Vagina (tissue), 2 donors: ENCODE results near the gene SMG1. TPM values are rescaled to one million over a fixed set of nuclear protein-coding genes. Genes with fewer than 3 reads are reported as not detected.

Experiments
- DNase-seq, 2 donors: peaks; one replicate each; pipeline ENCODE4 v3.0.0-alpha.2; 2017; ENCODE audit errors: extremely low spot score in 2 of 2
- H3K27ac ChIP-seq: fragments of 200-600 bp; sonication (generic); one replicate; pipeline ENCODE4 v1.5.1; 2019
- H3K27me3 ChIP-seq: fragments of 200-600 bp; sonication (generic); one replicate; pipeline ENCODE4 v1.5.1; 2019
- H3K36me3 ChIP-seq, 2 donors: fragments of 200-600 bp; sonication (generic); one replicate each; pipeline ENCODE4 v1.5.1; 2017 to 2019
- H3K4me1 ChIP-seq: fragments of 200-600 bp; sonication (generic); one replicate; pipeline ENCODE4 v1.5.1; 2019
- H3K4me3 ChIP-seq, 2 donors: fragments of 200-600 bp; sonication (generic); 1 replicate in 1 of 2; 2 replicates in 1 of 2; pipeline ENCODE4 v1.5.1; 2016 to 2019
- H3K9me3 ChIP-seq: fragments of 200-600 bp; sonication (generic); one replicate; pipeline ENCODE4 v1.5.1; 2019
- CTCF ChIP-seq, 3 experiments: fragments of 450-650 bp in 2 of 3; fragments of 200-600 bp in 1 of 3; sonication (generic) in 1 of 3; IDR thresholded peaks; one replicate each; pipeline ENCODE4 v1.5.1; 2017 to 2019; ENCODE audit warnings: antibody characterized with exemption in 3 of 3, mild to moderate bottlenecking in 2 of 3, moderate library complexity in 2 of 3
- POLR2A ChIP-seq, 2 donors: fragments of 450-650 bp; IDR thresholded peaks; one replicate each; pipeline ENCODE4 v1.6.1; 2017; ENCODE audit warnings: antibody characterized with exemption in 2 of 2, mild to moderate bottlenecking in 2 of 2, moderate library complexity in 2 of 2
- POLR2AphosphoS5 ChIP-seq, 2 donors: sonication (generic); formaldehyde crosslinking; IDR thresholded peaks; one replicate each; pipeline ENCODE4 v1.9.0; 2017; ENCODE audit warnings: antibody characterized with exemption in 2 of 2, mild to moderate bottlenecking in 2 of 2, low read depth in 1 of 2; ENCODE audit not compliant: insufficient read depth in 1 of 2
- intact Hi-C: fragments of 100-400 bp; cut with DNase I; formaldehyde crosslinking; loops from one replicate; pipeline ENCODE4 v1.15.1; 2023
- total RNA-seq: library from RNA; depleted of rRNA; stranded (reverse); fragments of >200 nt; gene quantifications from one replicate; pipeline ENCODE4 v1.2.3, GENCODE V29; 2016

The SMG1 gene
- total RNA-seq, 1 donor from 2014 or later = 106 TPM

- intact Hi-C loops = no loop called here
- TF ChIP-seq POLR2A (IDR thresholded peaks at IDR 0.05) (no peak), POLR2AphosphoS5 (IDR thresholded peaks at IDR 0.05; ENCODE audit: insufficient read depth in 1 of 2, low read depth in 1 of 2) (no peak), CTCF (IDR thresholded peaks at IDR 0.05) (no peak)
- Histone ChIP-seq H3K27ac (no peak overlapping the region), H3K27me3 (no peaks in the 10 kb centered on the region), H3K4me1 (no peaks in the 10 kb centered on the region), H3K36me3 (peaks cover 0 to 87% of the 10 kb centered on the region in 2 donors), H3K9me3 (no peaks in the 10 kb centered on the region), H3K4me3 (no peak overlapping the region)
- DNase-seq = no peak
Measured at GRCh38 chr16:18839555-18839954, 86.7 kb downstream of the SMG1 start.

GRCh38 chr16:18836702-18837101 lies 89.5 kb downstream of the SMG1 start:
- TF ChIP-seq CTCF (IDR thresholded peaks at IDR 0.05) (no peak), POLR2AphosphoS5 (IDR thresholded peaks at IDR 0.05; ENCODE audit: insufficient read depth in 1 of 2, low read depth in 1 of 2) (no peak), POLR2A (IDR thresholded peaks at IDR 0.05) (no peak)
- no peaks in the 10 kb centered on the region for H3K27me3 ChIP-seq
- H3K27ac ChIP-seq = no peak overlapping the region
- no peak for DNase-seq
- H3K4me3 ChIP-seq = no peak overlapping the region
- H3K4me1 ChIP-seq = no peaks in the 10 kb centered on the region
- no peaks in the 10 kb centered on the region for H3K9me3 ChIP-seq
- intact Hi-C loops = no loop called here
- peaks cover 5 to 94% of the 10 kb centered on the region in 2 donors for H3K36me3 ChIP-seq

- Histone ChIP-seq H3K9me3 (no peaks in the 10 kb centered on the region), H3K4me3 (no peak overlapping the region), H3K27me3 (no peaks in the 10 kb centered on the region), H3K36me3 (peaks cover 5 to 96% of the 10 kb centered on the region in 2 donors), H3K27ac (no peak overlapping the region), H3K4me1 (no peaks in the 10 kb centered on the region)
- intact Hi-C loops = no loop called here
- DNase-seq = no peak
- TF ChIP-seq POLR2AphosphoS5 (IDR thresholded peaks at IDR 0.05; ENCODE audit: insufficient read depth in 1 of 2, low read depth in 1 of 2) = no peak
- TF ChIP-seq CTCF (IDR thresholded peaks at IDR 0.05) = no peak
- no peak for TF ChIP-seq POLR2A (IDR thresholded peaks at IDR 0.05)
Measured at GRCh38 chr16:18834864-18835263, 91.3 kb downstream of the SMG1 start.

- Histone ChIP-seq H3K9me3 (no peaks in the 10 kb centered on the region), H3K27me3 (no peaks in the 10 kb centered on the region), H3K27ac (no peak overlapping the region), H3K36me3 (peaks cover 5 to 96% of the 10 kb centered on the region in 2 donors), H3K4me1 (no peaks in the 10 kb centered on the region), H3K4me3 (no peak overlapping the region)
- no peak for TF ChIP-seq CTCF (IDR thresholded peaks at IDR 0.05)
- TF ChIP-seq POLR2AphosphoS5 (IDR thresholded peaks at IDR 0.05; ENCODE audit: insufficient read depth in 1 of 2, low read depth in 1 of 2) = no peak
- no peak for TF ChIP-seq POLR2A (IDR thresholded peaks at IDR 0.05)
- DNase-seq = no peak
- intact Hi-C loops = no loop called here
Measured at GRCh38 chr16:18833707-18834505, 92.3 kb downstream of the SMG1 start.

- no peaks in the 10 kb centered on the region for H3K27me3 ChIP-seq
- H3K27ac ChIP-seq = no peak overlapping the region
- no peaks in the 10 kb centered on the region for H3K9me3 ChIP-seq
- intact Hi-C loops = no loop called here
- peaks cover 5 to 96% of the 10 kb centered on the region in 2 donors for H3K36me3 ChIP-seq
- TF ChIP-seq CTCF (IDR thresholded peaks at IDR 0.05) = no peak
- TF ChIP-seq POLR2A (IDR thresholded peaks at IDR 0.05) = no peak
- no peak for TF ChIP-seq POLR2AphosphoS5 (IDR thresholded peaks at IDR 0.05; ENCODE audit: insufficient read depth in 1 of 2, low read depth in 1 of 2)
- H3K4me3 ChIP-seq = no peak overlapping the region
- no peak for DNase-seq
- H3K4me1 ChIP-seq = no peaks in the 10 kb centered on the region
Measured at GRCh38 chr16:18832613-18833012, 93.6 kb downstream of the SMG1 start.
